Activated T-cell treated with anti-CD3 and anti-CD28 coated beads, Interleukin-2, amount 50 U/mL, for 72 hours (primary cell): ENCODE measurements around the gene CHAT. TPM values are rescaled to one million over a fixed set of nuclear protein-coding genes. Genes with fewer than 3 reads are reported as not detected.

ENCODE experiments used
- ATAC-seq, 2 donors: fragments of 150-1000 bp; cut with Tn5 transposase; replicated peaks in 1 of 2; 2 replicates each; pipeline ENCODE4 v1.10.0; 2021; ENCODE audit warnings: moderate library complexity in 2 of 2, mild to moderate bottlenecking in 1 of 2
- DNase-seq, 2 donors: peaks; one replicate each; pipeline ENCODE4 v3.0.0; 2021 to 2022; ENCODE audit warnings: mixed read lengths in 1 of 2
- H3K27ac Mint-ChIP-seq: one replicate; pipeline ENCODE4 v1.8.0; 2022; ENCODE audit warnings: mild to moderate bottlenecking, moderate library complexity, mixed read lengths
- H3K27me3 Mint-ChIP-seq: one replicate; pipeline ENCODE4 v1.8.0; 2022; ENCODE audit warnings: low read depth, mixed read lengths
- H3K36me3 Mint-ChIP-seq, 2 donors: one replicate each; pipeline ENCODE4 v1.8.0; 2022; ENCODE audit warnings: mixed read lengths in 2 of 2, mild to moderate bottlenecking in 1 of 2; ENCODE audit not compliant: insufficient read depth in 2 of 2
- H3K4me1 Mint-ChIP-seq: one replicate; pipeline ENCODE4 v1.8.0; 2022; ENCODE audit warnings: low read depth, mixed read lengths
- H3K4me3 Mint-ChIP-seq, 2 donors: one replicate each; pipeline ENCODE4 v1.8.0; 2022; ENCODE audit warnings: mild to moderate bottlenecking in 2 of 2, mixed read lengths in 2 of 2, moderate library complexity in 2 of 2
- H3K9me3 Mint-ChIP-seq, 2 donors: one replicate each; pipeline ENCODE4 v1.8.0; 2022; ENCODE audit warnings: mixed read lengths in 2 of 2
- total RNA-seq, 2 donors: library from RNA; stranded (reverse); gene quantifications; one replicate each; pipeline ENCODE4 v1.2.3, GENCODE V29; 2022

CHAT gene
- total RNA-seq, 2 donors from 2014 or later: 0.14 TPM; not detected in 1

GRCh38 chr10:49600046-49600445 lies 13.8 kb upstream of the CHAT start:
- Mint-ChIP-seq H3K36me3 (no peaks in the 10 kb centered on the region), H3K27me3 (peaks cover 34% of the 10 kb centered on the region), H3K9me3 (no peaks in the 10 kb centered on the region), H3K4me3 (no peak overlapping the region), H3K4me1 (no peaks in the 10 kb centered on the region), H3K27ac (no peak overlapping the region)
- DNase-seq (no peak), ATAC-seq (no peak)

- Mint-ChIP-seq H3K4me3 (no peak overlapping the region), H3K27ac (no peak overlapping the region), H3K27me3 (peaks cover 41% of the 10 kb centered on the region), H3K4me1 (no peaks in the 10 kb centered on the region), H3K9me3 (no peaks in the 10 kb centered on the region), H3K36me3 (no peaks in the 10 kb centered on the region)
- ATAC-seq (no peak), DNase-seq (no peak)
Observed at GRCh38 chr10:49600781-49601400, 12.9 kb upstream of the CHAT start.

GRCh38 chr10:49601857-49602256 lies 12.0 kb upstream of the CHAT start:
- no peak overlapping the region for H3K4me3 Mint-ChIP-seq
- peaks cover 51% of the 10 kb centered on the region for H3K27me3 Mint-ChIP-seq
- no peaks in the 10 kb centered on the region for H3K36me3 Mint-ChIP-seq
- ATAC-seq (no peak), DNase-seq (no peak)
- no peaks in the 10 kb centered on the region for H3K9me3 Mint-ChIP-seq
- no peak overlapping the region for H3K27ac Mint-ChIP-seq
- H3K4me1 Mint-ChIP-seq: peaks cover 3% of the 10 kb centered on the region

- Mint-ChIP-seq H3K4me1 (peaks cover 7% of the 10 kb centered on the region), H3K4me3 (no peak overlapping the region), H3K9me3 (no peaks in the 10 kb centered on the region), H3K27ac (no peak overlapping the region), H3K27me3 (peaks cover 57% of the 10 kb centered on the region), H3K36me3 (no peaks in the 10 kb centered on the region)
- DNase-seq: no peak
- no peak for ATAC-seq
Observed at GRCh38 chr10:49602380-49603023, 11.3 kb upstream of the CHAT start.

GRCh38 chr10:49605216-49605938 lies 8.5 kb upstream of the CHAT start:
- Mint-ChIP-seq H3K4me3 (no peak overlapping the region), H3K9me3 (no peaks in the 10 kb centered on the region), H3K4me1 (peaks cover 7% of the 10 kb centered on the region), H3K36me3 (peaks cover 1 to 2% of the 10 kb centered on the region in 2 donors), H3K27me3 (peaks cover 78% of the 10 kb centered on the region), H3K27ac (no peak overlapping the region)
- no peak for ATAC-seq
- no peak for DNase-seq

GRCh38 chr10:49605939-49606509 lies 7.8 kb upstream of the CHAT start:
- Mint-ChIP-seq H3K27ac (no peak overlapping the region), H3K9me3 (no peaks in the 10 kb centered on the region), H3K4me3 (no peak overlapping the region), H3K4me1 (peaks cover 7% of the 10 kb centered on the region), H3K27me3 (peaks cover 73% of the 10 kb centered on the region), H3K36me3 (peaks cover 1 to 2% of the 10 kb centered on the region in 2 donors)
- no peak for ATAC-seq
- DNase-seq: no peak

GRCh38 chr10:49606981-49607535 lies 6.8 kb upstream of the CHAT start:
- no peak overlapping the region for H3K27ac Mint-ChIP-seq
- DNase-seq (peak; percentile 75 to 82), ATAC-seq (peak; percentile 69 to 73)
- H3K36me3 Mint-ChIP-seq: peaks cover 5 to 6% of the 10 kb centered on the region in 2 donors
- peaks cover 73% of the 10 kb centered on the region for H3K27me3 Mint-ChIP-seq
- H3K9me3 Mint-ChIP-seq: no peaks in the 10 kb centered on the region
- H3K4me3 Mint-ChIP-seq: no peak overlapping the region
- peaks cover 7% of the 10 kb centered on the region for H3K4me1 Mint-ChIP-seq

GRCh38 chr10:49608166-49609005 lies 5.5 kb upstream of the CHAT start:
- Mint-ChIP-seq H3K36me3 (peaks cover 6 to 10% of the 10 kb centered on the region in 2 donors), H3K4me3 (no peak overlapping the region), H3K9me3 (no peaks in the 10 kb centered on the region), H3K27ac (no peak overlapping the region), H3K27me3 (peaks cover 84% of the 10 kb centered on the region), H3K4me1 (peaks cover 7% of the 10 kb centered on the region)
- DNase-seq (no peak), ATAC-seq (no peak)

GRCh38 chr10:49609006-49609282 lies 4.9 kb upstream of the CHAT start:
- Mint-ChIP-seq H3K27ac (no peak overlapping the region), H3K36me3 (peaks cover 6 to 10% of the 10 kb centered on the region in 2 donors), H3K4me1 (peaks cover 7% of the 10 kb centered on the region), H3K9me3 (no peaks in the 10 kb centered on the region), H3K27me3 (peaks cover 85% of the 10 kb centered on the region), H3K4me3 (no peak overlapping the region)
- DNase-seq (no peak), ATAC-seq (no peak)

GRCh38 chr10:49609283-49610113 lies 4.3 kb upstream of the CHAT start:
- H3K36me3 Mint-ChIP-seq: peaks cover 6 to 10% of the 10 kb centered on the region in 2 donors
- no peak for ATAC-seq
- no peak overlapping the region for H3K4me3 Mint-ChIP-seq
- no peak for DNase-seq
- H3K27me3 Mint-ChIP-seq: peaks cover 83% of the 10 kb centered on the region
- H3K27ac Mint-ChIP-seq: no peak overlapping the region
- H3K9me3 Mint-ChIP-seq: no peaks in the 10 kb centered on the region
- H3K4me1 Mint-ChIP-seq: peaks cover 7% of the 10 kb centered on the region

- ATAC-seq: no peak
- no peak within 1 kb of the TSS for H3K27ac Mint-ChIP-seq
- H3K4me1 Mint-ChIP-seq: peaks cover 7% of the 10 kb centered on the region
- DNase-seq: no peak
- peaks cover 6 to 10% of the 10 kb centered on the region in 2 donors for H3K36me3 Mint-ChIP-seq
- H3K27me3 Mint-ChIP-seq: peaks cover 83% of the 10 kb centered on the region
- peak within 1 kb of the TSS in 1 of 2 donors; percentile 36 for H3K4me3 Mint-ChIP-seq
- H3K9me3 Mint-ChIP-seq: no peaks in the 10 kb centered on the region
Observed at GRCh38 chr10:49610114-49610457, 3.8 kb upstream of the CHAT start, which contains the start of gene SLC18A3. SLC18A3 (plus strand) TSS chr10:49610310; CDS start chr10:49610741, 431 bp downstream.
